ENCODE data around the gene CNTN1.

The CNTN1 gene

GRCh38 chr12:40646911-40647310, 45.3 kb upstream of the CNTN1 start:
- CTCF ChIA-PET: no interaction called here
- POLR2A ChIA-PET: no interaction called here
- no peak for TF ChIP-seq CTCF (IDR thresholded peaks at IDR 0.05; ENCODE audit: insufficient read depth, low read length, missing control alignments)
- no peak overlapping the region for H3K4me3 ChIP-seq (ENCODE audit: low read depth, low read length)
- no peak for DNase-seq (ENCODE audit: low read depth, low spot score)

GRCh38 chr12:40647651-40648050, 44.6 kb upstream of the CNTN1 start:
- DNase-seq (ENCODE audit: low read depth, low spot score): no peak
- ChIA-PET CTCF (no interaction called here), POLR2A (no interaction called here)

GRCh38 chr12:40648519-40648918, 43.7 kb upstream of the CNTN1 start:
- POLR2A ChIA-PET: no interaction called here
- H3K4me3 ChIP-seq (ENCODE audit: low read depth, low read length): no peak overlapping the region
- DNase-seq (ENCODE audit: low read depth, low spot score): no peak
- CTCF ChIA-PET: no interaction called here
- TF ChIP-seq CTCF (IDR thresholded peaks at IDR 0.05; ENCODE audit: insufficient read depth, low read length, missing control alignments): no peak

More at GRCh38 chr12:40647651-40648050, 44.6 kb upstream of the CNTN1 start:
- no peak overlapping the region for H3K4me3 ChIP-seq (ENCODE audit: low read depth, low read length)
- TF ChIP-seq CTCF (IDR thresholded peaks at IDR 0.05; ENCODE audit: insufficient read depth, low read length, missing control alignments): no peak

GRCh38 chr12:40650038-40650704, 42.1 kb upstream of the CNTN1 start:
- CTCF ChIA-PET: no interaction called here

GRCh38 chr12:40655451-40655850, 36.8 kb upstream of the CNTN1 start:
- POLR2A ChIA-PET: no interaction called here

More at GRCh38 chr12:40650038-40650704, 42.1 kb upstream of the CNTN1 start:
- TF ChIP-seq CTCF (IDR thresholded peaks at IDR 0.05; ENCODE audit: insufficient read depth, low read length, missing control alignments): no peak
- no peak for DNase-seq (ENCODE audit: low read depth, low spot score)
- POLR2A ChIA-PET: no interaction called here
- H3K4me3 ChIP-seq (ENCODE audit: low read depth, low read length): no peak overlapping the region

GRCh38 chr12:40662366-40662765, 29.9 kb upstream of the CNTN1 start:
- DNase-seq (ENCODE audit: low read depth, low spot score): no peak
- CTCF ChIA-PET: no interaction called here
- H3K4me3 ChIP-seq (ENCODE audit: low read depth, low read length): no peak overlapping the region
- POLR2A ChIA-PET: no interaction called here
- TF ChIP-seq CTCF (IDR thresholded peaks at IDR 0.05; ENCODE audit: insufficient read depth, low read length, missing control alignments): no peak

More at GRCh38 chr12:40655451-40655850, 36.8 kb upstream of the CNTN1 start:
- TF ChIP-seq CTCF (IDR thresholded peaks at IDR 0.05; ENCODE audit: insufficient read depth, low read length, missing control alignments): no peak
- CTCF ChIA-PET: no interaction called here
- H3K4me3 ChIP-seq (ENCODE audit: low read depth, low read length): no peak overlapping the region
- no peak for DNase-seq (ENCODE audit: low read depth, low spot score)
